GM12872 (cell line): ENCODE results near the gene IMPDH1.

ENCODE experiments used
- TF ChIP-seq, protein P1 (sequence below): IDR thresholded peaks from 3 replicates; pipeline ENCODE4 v1.5.1; 2011; ENCODE audit warnings: low read depth, mild to moderate bottlenecking, low read length, moderate library complexity; ENCODE audit not compliant: insufficient read depth

Gene IMPDH1

DNA sequence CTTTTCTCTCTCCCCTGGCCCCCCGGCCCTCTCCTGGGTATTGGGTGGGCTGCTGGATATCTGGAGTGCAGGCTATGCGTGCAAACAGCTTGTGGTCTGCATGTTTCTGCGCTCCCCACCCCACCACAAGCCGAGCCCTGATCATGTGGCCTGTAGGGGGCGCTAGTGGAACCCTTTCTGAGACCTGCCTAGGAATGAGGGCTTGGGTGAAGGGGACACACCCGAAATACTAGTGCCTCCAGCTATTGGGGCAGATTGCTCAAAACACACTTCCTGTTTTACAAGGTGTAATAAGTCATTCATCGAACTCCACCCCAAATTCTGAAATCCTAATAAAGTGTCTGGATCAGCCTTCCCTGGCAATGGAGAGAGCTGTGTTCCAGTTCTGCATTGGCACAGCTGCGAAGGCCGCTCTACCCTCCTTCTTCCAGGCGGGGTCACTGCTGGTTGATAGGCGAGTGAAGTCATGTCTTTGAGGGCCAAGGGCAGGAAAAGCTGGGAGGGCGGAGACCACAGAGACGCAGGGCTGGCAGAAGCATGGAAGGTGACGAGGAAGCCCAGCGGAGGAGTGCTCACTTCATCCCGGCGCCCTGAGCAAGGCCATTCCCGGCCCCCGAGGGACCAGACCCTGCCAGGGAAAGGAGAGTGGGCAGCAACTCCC lies 28.5 kb downstream of the IMPDH1 start:
- TF ChIP-seq, protein P1, sequence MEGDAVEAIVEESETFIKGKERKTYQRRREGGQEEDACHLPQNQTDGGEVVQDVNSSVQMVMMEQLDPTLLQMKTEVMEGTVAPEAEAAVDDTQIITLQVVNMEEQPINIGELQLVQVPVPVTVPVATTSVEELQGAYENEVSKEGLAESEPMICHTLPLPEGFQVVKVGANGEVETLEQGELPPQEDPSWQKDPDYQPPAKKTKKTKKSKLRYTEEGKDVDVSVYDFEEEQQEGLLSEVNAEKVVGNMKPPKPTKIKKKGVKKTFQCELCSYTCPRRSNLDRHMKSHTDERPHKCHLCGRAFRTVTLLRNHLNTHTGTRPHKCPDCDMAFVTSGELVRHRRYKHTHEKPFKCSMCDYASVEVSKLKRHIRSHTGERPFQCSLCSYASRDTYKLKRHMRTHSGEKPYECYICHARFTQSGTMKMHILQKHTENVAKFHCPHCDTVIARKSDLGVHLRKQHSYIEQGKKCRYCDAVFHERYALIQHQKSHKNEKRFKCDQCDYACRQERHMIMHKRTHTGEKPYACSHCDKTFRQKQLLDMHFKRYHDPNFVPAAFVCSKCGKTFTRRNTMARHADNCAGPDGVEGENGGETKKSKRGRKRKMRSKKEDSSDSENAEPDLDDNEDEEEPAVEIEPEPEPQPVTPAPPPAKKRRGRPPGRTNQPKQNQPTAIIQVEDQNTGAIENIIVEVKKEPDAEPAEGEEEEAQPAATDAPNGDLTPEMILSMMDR, result peak; percentile 83

DNA sequence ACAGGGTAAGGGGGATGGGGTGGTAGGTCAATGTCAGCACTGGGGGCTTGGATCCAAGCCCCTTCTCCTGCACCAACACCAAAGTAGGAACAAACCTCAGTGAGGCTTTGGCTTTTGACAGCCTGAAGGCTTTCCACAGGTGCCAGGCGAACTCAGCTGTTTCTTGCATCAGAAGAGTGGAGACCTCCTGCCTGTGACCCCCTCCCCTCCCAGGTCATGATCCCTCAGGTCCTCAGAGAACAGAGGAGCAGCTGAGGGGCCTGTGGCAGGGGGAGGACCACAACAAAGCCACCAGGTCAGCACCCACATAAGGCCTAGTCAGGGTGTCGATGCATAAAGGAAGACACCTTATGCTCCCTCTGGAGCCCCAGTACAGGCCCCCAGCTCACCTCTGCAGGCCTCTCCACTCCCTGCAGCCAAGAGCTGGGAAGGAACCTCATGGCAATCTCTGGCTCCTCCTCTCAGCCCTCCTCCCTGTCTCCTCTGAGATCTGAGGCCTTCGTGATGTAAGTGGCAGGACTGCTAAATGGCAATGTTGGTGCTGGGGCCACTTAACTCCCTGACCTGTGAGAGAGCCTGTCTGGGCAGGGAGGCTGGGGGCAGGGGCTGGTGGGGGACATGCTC lies 29.2 kb downstream of the IMPDH1 start:
- TF ChIP-seq, protein P1, result no peak

- TF ChIP-seq, protein P1, result no peak
These were observed 29.8 kb downstream of the IMPDH1 start for GRCh38 chr7:128379900-128380479.

- TF ChIP-seq, protein P1, result no peak
These were observed 31.1 kb downstream of the IMPDH1 start for GRCh38 chr7:128378637-128379036.

GRCh38 chr7:128376077-128376476 lies 33.7 kb downstream of the IMPDH1 start:
- TF ChIP-seq, protein P1, result no peak

DNA sequence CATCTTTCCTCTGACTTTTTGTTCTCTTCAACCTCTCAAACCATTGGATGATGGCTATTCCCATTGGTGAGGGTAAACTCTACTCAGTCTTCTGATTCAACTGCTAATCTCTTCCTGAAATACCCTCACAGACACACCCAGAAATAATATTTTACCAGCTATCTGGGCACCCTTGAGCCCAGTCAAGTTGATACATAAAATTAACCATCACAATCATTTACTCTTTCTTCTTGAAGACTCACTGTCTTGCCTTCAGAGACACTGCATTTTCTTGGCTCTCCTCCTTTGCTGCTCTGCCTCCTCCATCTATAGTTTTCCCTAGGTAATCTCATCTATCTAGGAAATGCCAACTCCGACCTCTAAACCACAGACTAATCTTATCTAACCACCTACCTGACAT lies 35.7 kb downstream of the IMPDH1 start:
- TF ChIP-seq, protein P1, result no peak

GRCh38 chr7:128373606-128374005 lies 36.2 kb downstream of the IMPDH1 start:
- TF ChIP-seq, protein P1, result no peak
